ENCODE measurements around the gene LRRK1.
A peak's percentile ranks its signal among the peaks of the same experiment; 100 is the strongest.
"Not testable (repeated sequence)": the region's sequence is repeated elsewhere in the genome, so short reads cannot be mapped to it uniquely, and the experiment has no call there.

Gene LRRK1

DNA sequence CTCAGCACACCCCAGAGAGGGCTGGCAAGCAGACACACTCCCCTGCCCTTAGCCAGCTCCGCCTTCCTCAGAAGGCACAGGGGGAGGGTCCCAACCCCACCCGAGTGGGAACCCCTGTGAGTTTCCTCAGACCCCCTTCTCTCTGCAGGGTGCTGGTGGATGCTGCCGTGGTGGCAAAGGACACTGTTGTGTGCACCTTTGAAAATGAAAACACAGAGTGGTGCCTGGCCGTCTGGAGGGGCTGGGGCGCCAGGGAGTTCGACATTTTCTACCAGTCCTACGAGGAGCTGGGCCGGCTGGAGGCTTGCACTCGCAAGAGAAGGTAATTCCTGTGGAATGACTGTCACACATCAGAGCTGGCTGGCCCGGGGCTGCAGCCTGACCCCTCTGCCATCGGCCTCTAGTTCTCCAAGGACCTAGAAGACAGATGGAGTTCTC is 149.4 kb downstream of the LRRK1 start:
- POLR2A ChIA-PET (ENCODE audit: low non-redundant PET), result no interaction called here
- peak overlapping the region; percentile 65 for H3K27ac ChIP-seq
- TF ChIP-seq, protein P1, sequence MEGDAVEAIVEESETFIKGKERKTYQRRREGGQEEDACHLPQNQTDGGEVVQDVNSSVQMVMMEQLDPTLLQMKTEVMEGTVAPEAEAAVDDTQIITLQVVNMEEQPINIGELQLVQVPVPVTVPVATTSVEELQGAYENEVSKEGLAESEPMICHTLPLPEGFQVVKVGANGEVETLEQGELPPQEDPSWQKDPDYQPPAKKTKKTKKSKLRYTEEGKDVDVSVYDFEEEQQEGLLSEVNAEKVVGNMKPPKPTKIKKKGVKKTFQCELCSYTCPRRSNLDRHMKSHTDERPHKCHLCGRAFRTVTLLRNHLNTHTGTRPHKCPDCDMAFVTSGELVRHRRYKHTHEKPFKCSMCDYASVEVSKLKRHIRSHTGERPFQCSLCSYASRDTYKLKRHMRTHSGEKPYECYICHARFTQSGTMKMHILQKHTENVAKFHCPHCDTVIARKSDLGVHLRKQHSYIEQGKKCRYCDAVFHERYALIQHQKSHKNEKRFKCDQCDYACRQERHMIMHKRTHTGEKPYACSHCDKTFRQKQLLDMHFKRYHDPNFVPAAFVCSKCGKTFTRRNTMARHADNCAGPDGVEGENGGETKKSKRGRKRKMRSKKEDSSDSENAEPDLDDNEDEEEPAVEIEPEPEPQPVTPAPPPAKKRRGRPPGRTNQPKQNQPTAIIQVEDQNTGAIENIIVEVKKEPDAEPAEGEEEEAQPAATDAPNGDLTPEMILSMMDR (conservative IDR thresholded peaks at IDR 0.05; ENCODE audit: low read depth), result no peak
- CTCF ChIA-PET, result interaction anchor here (2.6 kb wide), 1 partner anchor 19 kb away, joined by 9 read pairs; no protein-coding TSS in a partner anchor
- DNase-seq (ENCODE audit: low spot score), result no peak

GRCh38 chr15:101068961-101069653 is 149.9 kb downstream of the LRRK1 start:
- POLR2A ChIA-PET (ENCODE audit: low non-redundant PET), result interaction anchor here (0.6 kb wide), 1 partner anchor 199 kb away, joined by 3 read pairs; no protein-coding TSS in a partner anchor
- TF ChIP-seq, protein P1 (conservative IDR thresholded peaks at IDR 0.05; ENCODE audit: low read depth), result no peak
- CTCF ChIA-PET, result interaction anchor here (1.1 to 2.6 kb wide), 2 partner anchors 19 to 182 kb away, joined by 3 to 9 read pairs; no protein-coding TSS in a partner anchor
- peak; percentile 52 for DNase-seq (ENCODE audit: low spot score)
- H3K27ac ChIP-seq, result peak overlapping the region; percentile 65

DNA sequence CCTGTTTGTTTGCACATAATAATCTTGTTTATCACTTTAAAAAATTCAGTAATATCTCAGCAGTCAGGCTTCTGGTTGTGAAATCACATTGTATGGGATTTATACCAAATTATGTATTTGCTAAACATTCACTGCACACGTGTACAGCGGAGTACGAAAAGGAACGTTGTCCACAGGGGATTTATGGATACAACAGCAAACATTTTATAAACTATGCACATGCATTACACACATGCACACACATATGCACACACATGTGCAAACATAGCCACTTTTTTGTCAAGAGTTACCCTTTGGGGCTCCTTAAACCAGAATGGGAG is 150.5 kb downstream of the LRRK1 start:
- DNase-seq (ENCODE audit: low spot score), result no peak
- ChIA-PET CTCF (interaction anchor here (0.7 to 2.6 kb wide), 3 partner anchors 18 to 181 kb away, joined by 3 to 9 read pairs (median 3); no protein-coding TSS in a partner anchor), POLR2A (ENCODE audit: low non-redundant PET) (interaction anchor here (0.6 kb wide), 1 partner anchor 199 kb away, joined by 3 read pairs; no protein-coding TSS in a partner anchor)
- peak overlapping the region; percentile 90 for H3K27ac ChIP-seq
- TF ChIP-seq, protein P1 (conservative IDR thresholded peaks at IDR 0.05; ENCODE audit: low read depth), result no peak

DNA sequence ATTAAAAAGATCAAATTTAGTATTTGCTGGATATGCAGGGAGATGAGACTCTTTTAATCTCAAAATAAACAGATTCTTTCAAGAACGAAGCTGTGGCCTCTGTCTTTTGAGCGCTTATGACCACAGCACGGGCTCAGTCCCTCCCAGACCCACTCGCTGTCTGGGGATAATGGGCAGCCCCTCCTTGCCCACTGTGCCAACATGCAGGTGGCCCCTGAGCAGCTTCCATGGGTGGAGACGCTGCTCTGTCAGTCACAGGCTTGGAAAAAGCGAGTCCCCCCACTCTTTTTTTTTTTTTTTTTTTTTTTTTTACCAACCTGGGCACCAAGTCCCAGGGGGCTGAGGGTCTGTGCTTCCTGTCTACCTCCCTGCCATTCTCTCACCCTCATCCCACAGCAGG is 150.9 kb downstream of the LRRK1 start:
- TF ChIP-seq, protein P1 (conservative IDR thresholded peaks at IDR 0.05; ENCODE audit: low read depth), result no peak
- no peak for DNase-seq (ENCODE audit: low spot score)
- ChIA-PET CTCF (interaction anchor here (0.7 to 2.6 kb wide), 3 partner anchors 18 to 181 kb away, joined by 3 to 9 read pairs (median 3); no protein-coding TSS in a partner anchor), POLR2A (ENCODE audit: low non-redundant PET) (interaction anchor here (0.6 kb wide), 1 partner anchor 198 kb away, joined by 3 read pairs; no protein-coding TSS in a partner anchor)
- H3K27ac ChIP-seq, result peak overlapping the region; percentile 90

DNA sequence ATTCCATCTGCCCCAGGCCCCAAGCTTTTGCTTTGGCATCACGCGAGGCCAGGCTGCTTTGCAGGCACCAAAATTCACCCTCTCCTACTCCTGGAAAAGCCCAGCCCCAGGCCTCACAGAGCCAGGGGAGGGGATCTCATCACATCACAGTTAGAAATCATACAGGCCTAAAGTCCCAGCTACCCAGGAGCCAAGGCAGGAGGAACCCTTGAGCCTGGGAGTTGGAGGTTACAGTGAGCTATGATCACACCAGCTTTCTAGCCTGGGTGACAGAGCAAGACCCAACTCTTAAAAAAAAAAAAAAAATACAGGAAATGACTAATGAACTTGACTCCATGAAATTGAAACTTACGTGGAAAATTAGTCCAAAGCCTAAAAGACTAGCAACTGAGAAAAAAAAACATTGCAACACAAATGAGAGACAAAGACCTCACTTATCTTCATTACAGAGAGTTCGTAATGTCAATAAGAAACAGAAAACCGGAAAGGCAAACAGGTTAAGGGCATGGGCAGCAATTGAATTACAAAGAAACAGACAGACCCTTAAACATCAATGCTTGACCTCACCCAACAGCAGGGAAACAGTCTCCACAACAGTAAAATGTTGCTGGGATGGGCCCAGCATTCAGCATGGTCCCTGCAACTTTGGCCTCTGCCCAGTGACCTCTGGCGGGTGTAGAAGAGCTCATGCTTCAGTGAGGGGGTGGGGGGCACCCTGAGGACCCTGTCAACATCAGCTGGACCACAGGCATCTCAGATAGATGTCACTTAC is 151.5 kb downstream of the LRRK1 start:
- peak overlapping the region; percentile 90 for H3K27ac ChIP-seq
- POLR2A ChIA-PET (ENCODE audit: low non-redundant PET), result no interaction called here
- TF ChIP-seq, protein P1 (conservative IDR thresholded peaks at IDR 0.05; ENCODE audit: low read depth), result no peak
- peak; percentile 69 for DNase-seq (ENCODE audit: low spot score)
- CTCF ChIA-PET, result interaction anchor here (0.6 to 2.6 kb wide), 2 partner anchors 17 to 18 kb away, joined by 4 to 9 read pairs; no protein-coding TSS in a partner anchor

- peak overlapping the region; percentile 90 for H3K27ac ChIP-seq
- ChIA-PET POLR2A (ENCODE audit: low non-redundant PET) (no interaction called here), CTCF (interaction anchor here (0.5 kb wide), 1 partner anchor 587 kb away, joined by 5 read pairs; no protein-coding TSS in a partner anchor)
- TF ChIP-seq, protein P1 (conservative IDR thresholded peaks at IDR 0.05; ENCODE audit: low read depth), result no peak
- DNase-seq (ENCODE audit: low spot score), result no peak
These were observed 152.5 kb downstream of the LRRK1 start for GRCh38 chr15:101071651-101072050.

GRCh38 chr15:101072235-101072634 is 153.1 kb downstream of the LRRK1 start:
- CTCF ChIA-PET, result interaction anchor here (0.5 kb wide), 1 partner anchor 586 kb away, joined by 5 read pairs; no protein-coding TSS in a partner anchor

GRCh38 chr15:101077806-101078668 is 158.9 kb downstream of the LRRK1 start:
- POLR2A ChIA-PET (ENCODE audit: low non-redundant PET); CTCF ChIA-PET; H3K27ac ChIP-seq; DNase-seq (ENCODE audit: low spot score): not testable (repeated sequence)

More at GRCh38 chr15:101072235-101072634, 153.1 kb downstream of the LRRK1 start:
- H3K27ac ChIP-seq; DNase-seq (ENCODE audit: low spot score); POLR2A ChIA-PET (ENCODE audit: low non-redundant PET): not testable (repeated sequence)
